NCI-H460 (cell line): ENCODE measurements around the gene PTPRE. TPM values are rescaled to one million over a fixed set of nuclear protein-coding genes. Genes with fewer than 3 reads are reported as not detected.

Experiments
- DNase-seq: peaks from one replicate; pipeline ENCODE4 v3.0.0-alpha.2; 2016; ENCODE audit warnings: low read depth; ENCODE audit errors: extremely low read depth
- total RNA-seq: library from RNA; depleted of rRNA; stranded (reverse); fragments of >200 nt; shearing (Covaris generic); gene quantifications from 2 replicates; pipeline ENCODE4 v1.2.3, GENCODE V29; 2014; rRNA removed

PTPRE gene
- total RNA-seq, 1 experiment from 2014 or later: 4.0 TPM

GRCh38 chr10:128110339-128110738 is 203.4 kb downstream of the PTPRE start:
- DNase-seq: no peak

- no peak for DNase-seq
Measured at GRCh38 chr10:128111696-128112095, 204.8 kb downstream of the PTPRE start.

DNA sequence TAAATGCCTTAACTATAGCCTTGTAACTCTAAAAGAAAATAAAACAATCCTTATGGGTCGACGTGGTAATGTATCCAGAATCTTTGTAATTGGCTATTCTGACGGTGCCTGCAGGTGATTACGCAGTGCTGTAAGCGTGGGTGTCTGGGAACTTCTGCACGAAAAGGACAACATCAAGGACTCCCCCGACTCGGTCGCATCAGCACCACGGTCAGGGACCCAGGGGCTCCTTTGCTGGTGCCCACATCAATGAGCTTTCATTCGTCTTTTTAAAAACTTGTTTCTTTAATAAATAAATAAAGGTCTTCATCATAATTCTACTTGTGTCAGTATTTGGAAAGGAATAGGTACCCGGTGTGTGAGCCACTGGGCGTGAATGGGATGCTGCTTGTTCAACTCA is 206.1 kb downstream of the PTPRE start:
- DNase-seq: no peak

DNA sequence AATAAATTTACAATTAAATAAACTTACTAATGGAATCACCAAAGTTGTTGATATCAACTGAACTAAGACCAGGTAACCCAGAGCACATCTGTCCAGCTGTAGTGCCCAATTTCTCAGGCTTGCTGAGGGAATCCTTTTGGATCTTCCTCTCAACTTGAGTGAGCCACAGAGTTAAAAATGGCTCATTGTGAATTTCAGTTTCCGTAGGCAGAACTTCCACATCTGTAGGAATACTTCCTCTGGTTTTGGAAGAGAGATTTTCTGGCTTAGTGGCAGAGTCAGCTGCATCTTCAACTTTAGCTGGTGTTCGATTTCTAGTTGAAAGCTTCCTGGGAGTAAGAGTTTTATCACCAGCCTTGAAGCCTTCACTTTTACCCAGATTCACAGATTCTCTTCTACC is 208.0 kb downstream of the PTPRE start:
- DNase-seq: no peak

- DNase-seq: no peak
Measured at GRCh38 chr10:128115356-128115755, 208.5 kb downstream of the PTPRE start.

DNA sequence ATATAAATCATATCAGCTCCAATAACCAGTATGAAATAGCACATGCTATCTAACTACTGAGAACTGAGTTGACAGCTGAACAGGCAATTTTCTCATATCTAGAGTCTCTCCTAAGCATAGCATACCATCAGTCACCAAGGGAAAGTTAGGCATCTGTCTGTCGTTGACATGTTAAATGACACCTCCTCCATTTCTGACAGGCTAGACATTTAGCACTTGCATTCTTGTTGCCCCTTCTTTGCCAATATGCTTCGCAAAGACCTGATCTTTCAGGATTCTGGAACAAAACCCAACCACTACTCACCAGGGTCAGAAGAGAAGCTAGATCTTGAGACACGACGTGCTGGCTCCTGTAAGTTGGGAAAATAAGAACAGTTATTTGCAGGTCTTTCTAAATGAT is 209.3 kb downstream of the PTPRE start:
- DNase-seq: no peak

DNA sequence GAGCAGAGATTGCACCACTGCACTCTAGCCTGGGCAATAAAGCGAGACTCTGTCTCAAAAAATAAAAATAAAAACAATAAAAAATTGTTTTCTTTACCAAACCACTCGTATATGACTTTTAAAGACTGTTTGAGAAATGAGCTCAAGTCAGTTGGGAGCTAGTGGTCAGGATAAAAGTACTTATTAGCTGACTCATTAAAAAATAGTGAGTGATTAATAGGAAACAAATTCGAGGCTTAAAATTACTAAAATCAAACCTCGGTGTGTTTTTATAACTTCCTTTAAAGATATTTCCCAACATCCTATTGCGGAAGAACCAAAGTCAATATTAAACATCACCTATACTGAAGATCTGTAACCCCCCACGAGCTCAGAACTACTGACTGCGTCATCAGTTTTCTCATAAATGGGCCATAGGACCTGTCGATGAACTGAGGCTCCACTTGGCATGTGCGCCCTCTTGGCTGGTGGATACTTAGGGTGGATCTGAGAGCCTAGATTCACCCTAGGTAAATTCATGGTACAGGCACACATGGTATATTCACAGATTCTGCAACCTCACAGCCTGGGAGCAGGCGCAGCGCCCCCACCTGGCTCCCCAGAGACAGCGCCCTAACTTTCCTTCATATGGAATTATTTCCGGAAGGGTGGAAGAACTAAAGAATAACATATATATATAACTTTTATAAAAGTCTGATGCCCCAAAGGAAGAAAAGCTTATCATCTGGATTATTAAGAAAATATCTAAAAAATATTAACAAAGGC is 210.1 kb downstream of the PTPRE start:
- no peak for DNase-seq

DNA sequence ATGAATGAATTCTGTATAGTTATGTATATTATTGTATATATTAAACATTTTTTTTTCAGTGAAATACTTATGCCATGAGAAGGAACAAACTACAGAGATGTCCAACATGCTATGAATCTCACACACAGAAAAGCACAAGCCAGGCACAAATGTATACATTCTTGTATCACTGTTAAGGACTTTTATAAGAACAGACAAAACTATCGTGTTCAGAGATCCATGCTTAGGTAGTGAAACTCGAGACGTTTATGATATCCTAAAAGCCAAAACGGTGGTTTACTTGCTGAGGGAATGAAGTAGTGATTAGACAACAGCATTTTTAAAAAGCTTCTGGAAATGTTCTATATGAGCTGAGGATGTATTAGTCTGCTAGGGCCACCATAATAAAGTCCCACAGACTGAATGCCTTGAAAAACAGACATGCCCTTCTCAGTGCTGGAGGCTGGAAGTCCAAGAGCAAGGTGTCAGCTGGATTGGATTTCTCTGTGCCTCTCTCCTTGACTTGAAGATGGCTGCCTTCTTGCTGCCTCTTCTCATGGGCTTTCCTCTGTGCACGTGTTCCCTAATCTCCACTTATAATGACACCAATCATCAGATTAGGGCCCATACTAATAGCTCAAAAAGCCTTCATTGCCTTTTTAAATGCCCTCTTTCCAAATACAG is 215.0 kb downstream of the PTPRE start:
- DNase-seq: no peak

DNA sequence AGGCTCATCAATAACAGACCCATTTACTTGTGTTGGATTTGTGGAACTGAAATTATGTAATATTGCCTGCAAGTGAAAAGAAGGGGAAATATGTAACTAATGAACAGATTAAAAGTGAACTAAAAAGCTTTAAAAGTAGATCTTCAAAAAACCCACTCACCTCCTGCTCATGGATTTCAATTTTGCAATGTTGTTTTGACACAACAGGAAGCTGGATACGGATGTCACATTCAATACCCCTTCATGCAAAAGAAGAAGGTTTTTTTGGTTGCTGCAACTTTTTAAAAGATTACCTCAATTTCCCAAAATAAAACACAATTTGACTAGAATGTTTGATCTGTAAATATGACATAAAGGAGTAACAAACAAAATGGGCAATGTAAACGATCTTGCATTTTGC is 216.0 kb downstream of the PTPRE start:
- no peak for DNase-seq

GRCh38 chr10:128123846-128124245 is 216.9 kb downstream of the PTPRE start:
- DNase-seq: no peak

- no peak for DNase-seq
Measured at GRCh38 chr10:128124813-128125403, 218.0 kb downstream of the PTPRE start.

GRCh38 chr10:128125416-128125943 is 218.6 kb downstream of the PTPRE start:
- DNase-seq: no peak

DNA sequence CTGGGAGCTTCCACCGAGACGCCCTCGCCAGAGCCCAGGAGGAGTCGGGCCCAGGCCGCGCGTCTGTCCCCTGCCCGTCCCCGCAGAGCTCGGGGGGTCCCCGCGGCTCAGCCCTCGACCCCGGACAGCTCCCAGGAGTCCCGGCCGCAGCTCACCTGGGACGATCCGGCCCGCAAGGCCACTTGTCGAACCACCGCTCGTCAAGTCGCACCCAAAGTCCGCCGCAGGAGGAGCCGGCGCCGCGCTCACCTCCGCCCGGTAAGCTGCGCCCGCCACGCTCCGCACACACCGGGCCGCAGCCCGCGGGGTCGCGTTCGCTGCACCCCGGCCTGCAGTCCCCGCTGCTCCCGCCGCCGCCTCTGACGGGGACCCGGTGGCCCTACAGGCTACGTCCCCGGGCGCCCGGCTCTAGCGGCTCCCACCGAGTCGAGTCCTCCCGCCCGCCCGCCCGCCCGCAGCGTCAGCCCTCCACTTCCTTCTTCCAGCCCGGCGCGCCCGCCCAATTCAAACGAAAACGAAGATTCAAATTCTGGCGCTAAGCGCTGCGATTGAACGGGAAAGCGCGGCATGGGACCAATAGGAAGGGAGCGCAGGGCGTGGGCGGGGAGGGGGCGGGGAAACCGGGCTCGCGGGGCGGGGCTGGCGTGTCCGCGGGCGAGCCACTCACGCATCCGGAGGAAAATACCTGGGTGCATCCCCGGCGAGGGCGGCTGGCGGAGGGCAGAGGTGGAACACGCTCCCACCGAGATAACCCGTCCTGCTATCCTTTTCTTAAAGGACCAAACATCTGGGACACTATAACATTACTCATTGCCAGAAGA is 219.3 kb downstream of the PTPRE start, which contains the start of gene MKI67:
TSS of gene MKI67 (minus strand) at position 480 of the 821 bp plus-strand sequence. CDS start 756 bp downstream, outside the sequence.
- DNase-seq: peak; percentile 93

DNA sequence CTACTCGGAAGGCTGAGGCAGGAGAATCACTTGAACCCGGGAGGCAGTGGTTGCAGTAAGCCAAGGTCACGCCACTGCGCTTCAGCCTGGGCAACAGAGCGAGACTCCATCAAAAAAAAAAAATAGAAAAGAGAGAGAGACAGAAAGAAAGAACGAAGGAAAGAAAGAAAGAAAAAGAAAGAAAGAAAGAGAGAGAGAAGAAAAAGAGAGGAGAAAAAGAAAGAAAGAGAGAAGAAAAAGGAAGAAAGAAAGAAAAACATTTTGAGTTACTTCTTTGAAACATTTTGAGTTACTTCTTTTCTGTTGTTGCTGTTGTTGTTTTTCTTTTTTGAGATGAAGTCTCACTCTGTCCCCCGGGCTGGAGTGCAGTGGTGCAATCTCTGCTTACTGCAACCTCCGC is 221.7 kb downstream of the PTPRE start:
- DNase-seq: no peak

GRCh38 chr10:128130051-128130450 is 223.1 kb downstream of the PTPRE start:
- peak; percentile 54 for DNase-seq

Other genes with a start within 250 kb of the PTPRE start
- gene FOXI2, start 169.9 kb upstream of the PTPRE start, total RNA-seq: not detected in 2 replicates
- gene CLRN3, start 14.2 kb upstream of the PTPRE start, total RNA-seq: not detected in 2 replicates
- gene MKI67, start 219.3 kb downstream of the PTPRE start, total RNA-seq: 26.0 and 29.7 TPM in 2 replicates